Stimulated activated CD4-positive, alpha-beta T cell treated with anti-CD3 and anti-CD28 coated beads, Interleukin-15, amount 100 ng/mL, for 1 hour (primary cell): ENCODE data around the gene STMP1.
"Not testable (repeated sequence)": the region's sequence is repeated elsewhere in the genome, so short reads cannot be mapped to it uniquely, and the experiment has no call there.

Experiments used
- DNase-seq, 2 donors: peaks; one replicate each; pipeline ENCODE4 v3.0.0-alpha.2; 2020; ENCODE audit warnings: low read depth in 1 of 2, low spot score in 1 of 2

STMP1 gene

GRCh38 chr7:135662373-135663114 is at the start of gene STMP1:
STMP1 (plus strand) TSS chr7:135662514.
- peak; percentile 91 to 98 for DNase-seq

GRCh38 chr7:135616136-135616535 is 46.2 kb upstream of the STMP1 start:
- DNase-seq: no peak

GRCh38 chr7:135617781-135618180 is 44.5 kb upstream of the STMP1 start:
- no peak for DNase-seq

- no peak for DNase-seq
Measured at GRCh38 chr7:135618510-135618909, 43.8 kb upstream of the STMP1 start.

- DNase-seq: no peak
Measured at GRCh38 chr7:135620447-135620846, 41.9 kb upstream of the STMP1 start.

GRCh38 chr7:135620980-135621850 is 41.1 kb upstream of the STMP1 start:
- no peak for DNase-seq

GRCh38 chr7:135634191-135634878 is 28.0 kb upstream of the STMP1 start:
- DNase-seq: no peak

GRCh38 chr7:135639690-135640089 is 22.6 kb upstream of the STMP1 start:
- not testable (repeated sequence) for DNase-seq

- DNase-seq: no peak
Measured at GRCh38 chr7:135644154-135644553, 18.2 kb upstream of the STMP1 start.

GRCh38 chr7:135644729-135645128 is 17.6 kb upstream of the STMP1 start:
- no peak for DNase-seq

GRCh38 chr7:135645296-135645904 is 16.9 kb upstream of the STMP1 start:
- DNase-seq: no peak

- no peak for DNase-seq
Measured at GRCh38 chr7:135647755-135648154, 14.6 kb upstream of the STMP1 start.

GRCh38 chr7:135648235-135648634 is 14.1 kb upstream of the STMP1 start:
- DNase-seq: no peak

GRCh38 chr7:135650831-135651573 is 11.3 kb upstream of the STMP1 start:
- DNase-seq: no peak

- no peak for DNase-seq
Measured at GRCh38 chr7:135653340-135654080, 8.8 kb upstream of the STMP1 start.

GRCh38 chr7:135658564-135658963 is 3.8 kb upstream of the STMP1 start:
- DNase-seq: no peak

- no peak for DNase-seq
Measured at GRCh38 chr7:135659159-135659846, 3.0 kb upstream of the STMP1 start.

- no peak for DNase-seq
Measured at GRCh38 chr7:135661311-135662122, 797 bp upstream of the STMP1 start.

- no peak for DNase-seq
Measured at GRCh38 chr7:135662123-135662372, 266 bp upstream of the STMP1 start.
